TTC549 (cell line): ENCODE results near the gene ZNF169.
"Not testable (repeated sequence)": the region's sequence is repeated elsewhere in the genome, so short reads cannot be mapped to it uniquely, and the experiment has no call there.

ENCODE experiments used
- FAIRE-seq: peaks from 2 replicates; lab custom pipeline; 2012; peaks lifted over from hg19 to GRCh38; lab: Jason Lieb, UNC

Gene ZNF169

GRCh38 chr9:94259077-94259862, at the start of gene ZNF169:
Gene ZNF169 (plus strand): TSS chr9:94259298. CDS start chr9:94278813, 19,515 bp downstream.
- peak; percentile 67 for FAIRE-seq

- FAIRE-seq, result no peak
Observed at GRCh38 chr9:94210616-94211603, 48.2 kb upstream of the ZNF169 start.

GRCh38 chr9:94212091-94212490, 47.0 kb upstream of the ZNF169 start:
- FAIRE-seq, result no peak

- FAIRE-seq, result no peak
Observed at GRCh38 chr9:94212531-94212930, 46.6 kb upstream of the ZNF169 start.

- peak; percentile 74 for FAIRE-seq
Observed at GRCh38 chr9:94213511-94214124, 45.5 kb upstream of the ZNF169 start.

- FAIRE-seq, result no peak
Observed at GRCh38 chr9:94222870-94223269, 36.2 kb upstream of the ZNF169 start.

- not testable (repeated sequence) for FAIRE-seq
Observed at GRCh38 chr9:94225413-94225812, 33.7 kb upstream of the ZNF169 start.

GRCh38 chr9:94228616-94229015, 30.5 kb upstream of the ZNF169 start:
- FAIRE-seq, result no peak

- no peak for FAIRE-seq
Observed at GRCh38 chr9:94232428-94232827, 26.7 kb upstream of the ZNF169 start.

- not testable (repeated sequence) for FAIRE-seq
Observed at GRCh38 chr9:94241098-94241497, 18.0 kb upstream of the ZNF169 start.

- no peak for FAIRE-seq
Observed at GRCh38 chr9:94245651-94246050, 13.4 kb upstream of the ZNF169 start.

GRCh38 chr9:94250456-94250855, 8.6 kb upstream of the ZNF169 start:
- no peak for FAIRE-seq

- FAIRE-seq, result no peak
Observed at GRCh38 chr9:94256007-94256406, 3.1 kb upstream of the ZNF169 start.

- not testable (repeated sequence) for FAIRE-seq
Observed at GRCh38 chr9:94265626-94266402, 6.7 kb downstream of the ZNF169 start.

GRCh38 chr9:94269264-94269663, 10.2 kb downstream of the ZNF169 start:
- FAIRE-seq, result no peak

- no peak for FAIRE-seq
Observed at GRCh38 chr9:94270009-94270408, 10.9 kb downstream of the ZNF169 start.

GRCh38 chr9:94277029-94277428, 17.9 kb downstream of the ZNF169 start:
- FAIRE-seq, result not testable (repeated sequence)

GRCh38 chr9:94277885-94278536, 18.9 kb downstream of the ZNF169 start:
- FAIRE-seq, result no peak

- FAIRE-seq, result no peak
Observed at GRCh38 chr9:94280409-94280989, 21.4 kb downstream of the ZNF169 start.

GRCh38 chr9:94281101-94281500, 22.0 kb downstream of the ZNF169 start:
- no peak for FAIRE-seq

GRCh38 chr9:94286116-94286515, 27.0 kb downstream of the ZNF169 start:
- no peak for FAIRE-seq
